Iris pigment epithelial cell (primary cell): ENCODE data around the gene APLP1.
"Not testable (repeated sequence)": the region's sequence is repeated elsewhere in the genome, so short reads cannot be mapped to it uniquely, and the experiment has no call there.

ENCODE experiments used
- DNase-seq: peaks from one replicate; pipeline ENCODE4 v3.0.0-alpha.2; 2011; ENCODE audit warnings: low read depth

APLP1 gene

DNA sequence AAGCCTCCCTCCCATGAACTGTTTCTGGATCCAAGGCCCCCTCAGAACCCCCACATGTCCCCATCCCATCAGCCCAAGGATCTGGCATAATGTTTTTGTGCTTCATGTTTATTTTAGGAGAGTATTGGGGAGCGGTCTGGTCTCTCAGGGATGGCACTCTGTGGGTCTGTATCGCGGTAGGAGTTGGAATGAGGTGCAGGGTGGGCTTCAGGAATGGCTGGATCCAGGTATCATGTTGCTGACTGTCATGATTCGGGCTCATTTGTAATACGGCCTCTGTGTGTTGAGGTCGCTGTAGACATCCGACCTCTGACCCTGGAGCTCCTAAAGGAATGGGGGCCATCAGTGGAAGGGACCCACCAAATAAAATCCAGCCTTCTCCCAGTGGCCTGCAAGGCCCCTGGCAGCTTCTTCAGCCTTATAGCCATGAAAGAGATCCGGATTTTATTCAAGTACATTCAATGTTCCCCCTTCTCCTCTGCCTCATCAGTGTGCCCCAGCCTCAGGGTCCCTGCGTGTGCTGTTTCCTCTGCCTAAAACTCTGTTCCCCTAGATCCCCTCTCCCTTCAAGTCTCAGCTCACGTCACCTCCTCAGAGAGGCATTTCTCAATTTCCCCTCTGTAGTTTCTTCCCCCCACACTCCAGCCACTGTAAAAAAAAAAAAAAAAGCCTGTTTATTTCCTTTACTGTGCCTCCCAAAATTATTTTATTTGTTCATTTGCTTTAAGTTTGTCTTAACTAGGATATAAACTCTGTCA, 36.1 kb downstream of the APLP1 start:
- no peak for DNase-seq

GRCh38 chr19:35905178-35905727, 36.9 kb downstream of the APLP1 start:
- peak; percentile 49 for DNase-seq

GRCh38 chr19:35907377-35907745, 39.0 kb downstream of the APLP1 start:
- DNase-seq: no peak

DNA sequence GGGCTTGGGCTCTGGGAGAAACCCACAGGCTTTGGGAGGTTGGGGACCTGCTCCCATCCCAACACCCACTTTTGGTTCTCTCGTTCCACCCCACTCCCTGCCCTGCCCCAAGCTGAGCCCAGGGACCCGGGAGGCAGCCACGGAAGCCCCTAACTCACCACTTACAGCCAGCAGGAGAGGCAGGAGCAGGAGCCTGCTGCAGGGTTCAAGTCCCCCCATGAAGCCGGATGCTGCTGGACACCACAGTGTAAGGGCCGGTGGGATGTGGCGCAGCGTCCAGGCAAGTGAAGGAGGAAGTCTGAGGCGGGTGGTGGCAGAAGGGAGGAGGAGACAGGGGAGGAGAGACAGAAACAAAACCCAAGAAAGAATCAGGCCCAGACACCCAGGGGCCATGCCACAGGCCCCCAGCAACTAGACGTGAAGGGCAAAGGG, 39.7 kb downstream of the APLP1 start, which contains the start of gene TYROBP:
Gene TYROBP (minus strand): TSS at position 286 of the 432 bp plus-strand sequence. CDS start 67 bp downstream, at position 219.
- no peak for DNase-seq

DNA sequence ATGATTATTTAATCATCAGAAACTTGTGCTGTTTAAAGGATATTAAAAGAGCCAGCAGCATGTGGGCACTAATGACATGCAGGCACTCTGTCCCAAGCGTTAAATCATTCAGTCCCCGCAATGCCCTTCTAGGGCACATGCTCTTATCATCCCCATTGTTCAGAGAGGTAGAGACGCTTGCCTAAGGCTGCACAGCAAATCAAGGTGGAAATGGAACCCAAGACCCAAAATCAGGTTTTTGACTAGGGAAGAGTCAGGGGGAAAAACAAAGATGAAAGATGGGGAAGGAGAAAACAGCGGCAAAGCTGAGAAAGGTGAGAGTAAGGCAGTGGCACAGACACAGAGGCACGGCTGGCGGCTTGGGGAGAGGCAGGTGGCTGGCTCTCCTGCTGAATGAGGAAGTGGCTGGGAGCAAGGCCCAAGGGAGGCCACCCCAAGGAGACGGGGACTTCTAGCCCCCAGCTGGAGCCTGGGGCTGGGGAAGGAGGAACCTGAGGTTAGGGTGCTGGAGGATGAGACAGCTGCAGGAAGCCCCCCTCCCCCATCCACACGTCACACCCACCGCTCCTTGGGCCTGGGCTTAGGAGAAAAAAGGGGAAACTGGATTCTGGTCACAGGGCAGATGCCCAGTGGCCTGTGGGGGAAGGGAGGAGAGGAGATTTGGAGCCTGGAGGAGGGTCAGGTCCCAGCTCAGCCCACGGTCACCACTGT, 40.8 kb downstream of the APLP1 start:
- no peak for DNase-seq

GRCh38 chr19:35909684-35910035, 41.3 kb downstream of the APLP1 start:
- no peak for DNase-seq

- DNase-seq: not testable (repeated sequence)
Observed at GRCh38 chr19:35910355-35910754, 42.0 kb downstream of the APLP1 start.

DNA sequence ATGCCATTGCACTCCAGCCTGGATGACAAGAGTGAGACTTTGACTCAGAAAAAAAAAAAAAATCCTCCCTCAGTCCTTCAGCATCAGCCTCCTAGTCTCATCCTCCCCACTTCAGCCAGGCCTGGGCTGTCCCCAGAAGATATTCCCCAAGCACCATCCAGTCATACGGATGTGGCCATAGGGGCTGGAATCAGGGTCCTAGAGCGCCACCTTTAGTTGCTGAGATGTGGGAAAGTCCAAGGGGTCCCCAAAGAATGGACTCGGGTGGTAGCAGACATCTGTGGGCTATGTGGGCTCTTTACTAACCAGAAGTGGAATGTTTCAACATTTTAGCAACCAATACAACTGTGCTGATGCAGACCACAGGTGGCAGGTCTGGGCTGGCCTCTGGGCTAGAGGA, 42.8 kb downstream of the APLP1 start:
- no peak for DNase-seq

GRCh38 chr19:35911790-35912189, 43.4 kb downstream of the APLP1 start:
- DNase-seq: no peak

DNA sequence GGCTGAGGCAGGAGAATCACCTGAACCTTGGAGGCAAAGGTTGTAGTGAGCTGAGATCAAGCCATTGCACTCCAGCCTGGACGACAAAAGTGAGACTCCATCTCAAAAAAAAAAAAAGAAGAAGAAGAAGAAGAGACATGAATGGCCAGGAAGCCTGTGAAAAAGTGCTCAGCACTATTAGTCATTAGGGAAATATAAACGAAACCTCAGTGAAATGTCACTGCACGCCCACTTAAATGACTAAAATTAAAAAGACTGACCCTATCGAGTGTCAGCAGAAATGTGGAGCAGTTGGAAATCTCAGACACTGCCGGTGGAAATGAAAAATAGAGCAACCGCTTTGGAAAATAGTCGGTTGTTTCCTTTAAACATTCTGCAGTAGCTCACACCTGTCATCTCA, 45.2 kb downstream of the APLP1 start:
- no peak for DNase-seq

- DNase-seq: no peak
Observed at GRCh38 chr19:35915443-35915842, 47.1 kb downstream of the APLP1 start.

- DNase-seq: no peak
Observed at GRCh38 chr19:35919306-35919705, 50.9 kb downstream of the APLP1 start.

- no peak for DNase-seq
Observed at GRCh38 chr19:35921012-35921411, 52.6 kb downstream of the APLP1 start.

- no peak for DNase-seq
Observed at GRCh38 chr19:35925501-35925900, 57.1 kb downstream of the APLP1 start.

GRCh38 chr19:35928507-35928906, 60.1 kb downstream of the APLP1 start:
- DNase-seq: no peak
